Measurements from ENCODE around the gene FIGLA. TPM values are rescaled to one million over a fixed set of nuclear protein-coding genes. Genes with fewer than 3 reads are reported as not detected.
A peak's percentile ranks its signal among the peaks of the same experiment; 100 is the strongest.

Gene FIGLA
- total RNA-seq, 1 donor: not detected

DNA sequence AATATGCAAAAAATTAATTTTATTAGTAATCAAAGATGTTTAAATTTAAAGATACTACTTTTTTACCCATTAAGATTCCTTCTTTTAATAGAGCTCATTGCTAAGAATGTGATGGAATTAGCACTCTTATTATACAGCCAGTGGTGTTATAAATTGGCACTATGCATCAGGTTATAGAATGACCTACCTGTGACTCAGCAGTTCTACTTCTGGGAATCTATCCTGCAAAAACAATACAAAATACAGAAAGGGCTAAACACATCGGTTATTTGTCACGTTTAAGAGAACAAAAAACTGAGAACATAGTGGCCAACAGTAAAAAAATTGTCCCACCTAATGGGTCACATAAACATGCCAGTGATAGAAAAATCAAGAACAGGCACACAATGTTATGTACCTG, 13.0 kb downstream of the FIGLA start:
- no peak overlapping the region for H3K4me3 ChIP-seq (ENCODE audit: low read depth, low read length)
- TF ChIP-seq, protein P1, sequence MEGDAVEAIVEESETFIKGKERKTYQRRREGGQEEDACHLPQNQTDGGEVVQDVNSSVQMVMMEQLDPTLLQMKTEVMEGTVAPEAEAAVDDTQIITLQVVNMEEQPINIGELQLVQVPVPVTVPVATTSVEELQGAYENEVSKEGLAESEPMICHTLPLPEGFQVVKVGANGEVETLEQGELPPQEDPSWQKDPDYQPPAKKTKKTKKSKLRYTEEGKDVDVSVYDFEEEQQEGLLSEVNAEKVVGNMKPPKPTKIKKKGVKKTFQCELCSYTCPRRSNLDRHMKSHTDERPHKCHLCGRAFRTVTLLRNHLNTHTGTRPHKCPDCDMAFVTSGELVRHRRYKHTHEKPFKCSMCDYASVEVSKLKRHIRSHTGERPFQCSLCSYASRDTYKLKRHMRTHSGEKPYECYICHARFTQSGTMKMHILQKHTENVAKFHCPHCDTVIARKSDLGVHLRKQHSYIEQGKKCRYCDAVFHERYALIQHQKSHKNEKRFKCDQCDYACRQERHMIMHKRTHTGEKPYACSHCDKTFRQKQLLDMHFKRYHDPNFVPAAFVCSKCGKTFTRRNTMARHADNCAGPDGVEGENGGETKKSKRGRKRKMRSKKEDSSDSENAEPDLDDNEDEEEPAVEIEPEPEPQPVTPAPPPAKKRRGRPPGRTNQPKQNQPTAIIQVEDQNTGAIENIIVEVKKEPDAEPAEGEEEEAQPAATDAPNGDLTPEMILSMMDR (IDR thresholded peaks at IDR 0.05; ENCODE audit: insufficient read depth, low read length): no peak
- DNase-seq (ENCODE audit: low read depth): peak; percentile 36

DNA sequence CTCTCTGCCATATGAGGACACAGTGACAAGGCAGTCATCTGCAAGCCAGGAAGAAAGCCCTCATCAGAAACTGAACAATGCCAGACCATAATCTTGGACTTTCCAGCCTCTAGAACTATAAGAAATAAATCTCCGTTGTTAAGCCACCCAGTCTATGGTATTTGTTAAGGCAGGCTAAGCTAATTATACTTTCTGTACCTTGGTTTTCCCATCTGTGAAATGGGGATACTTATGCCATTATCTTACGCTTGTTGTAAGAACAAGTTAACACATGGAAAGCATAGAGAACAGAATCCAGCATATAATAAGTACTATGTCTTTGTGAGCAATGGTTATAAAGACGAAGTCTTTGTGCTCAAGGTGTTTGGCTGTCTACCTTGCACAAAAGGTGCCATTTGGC, 14.2 kb downstream of the FIGLA start:
- TF ChIP-seq, protein P1 (IDR thresholded peaks at IDR 0.05; ENCODE audit: insufficient read depth, low read length): no peak
- H3K4me3 ChIP-seq (ENCODE audit: low read depth, low read length): no peak overlapping the region
- DNase-seq (ENCODE audit: low read depth): no peak

DNA sequence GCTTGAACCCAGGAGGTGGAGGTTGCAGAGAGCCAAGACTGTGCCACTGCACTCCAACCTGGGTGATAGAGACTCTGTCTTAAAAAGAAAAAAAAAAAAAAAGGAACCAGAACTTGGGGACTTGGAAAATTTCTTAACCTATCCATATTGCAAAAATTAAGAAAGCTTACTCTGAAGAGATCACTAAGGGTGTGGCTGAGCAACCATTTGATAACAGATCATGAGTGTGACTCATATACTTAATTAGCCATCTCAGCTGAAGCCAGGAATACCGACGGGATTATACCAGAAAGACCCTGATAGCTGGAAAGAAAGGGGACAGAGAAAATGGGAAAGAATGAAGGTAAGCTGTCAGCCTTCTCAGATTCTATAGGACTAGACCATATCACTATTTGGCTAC, 15.3 kb downstream of the FIGLA start:
- no peak for DNase-seq (ENCODE audit: low read depth)
- no peak overlapping the region for H3K4me3 ChIP-seq (ENCODE audit: low read depth, low read length)
- TF ChIP-seq, protein P1 (IDR thresholded peaks at IDR 0.05; ENCODE audit: insufficient read depth, low read length): no peak

DNA sequence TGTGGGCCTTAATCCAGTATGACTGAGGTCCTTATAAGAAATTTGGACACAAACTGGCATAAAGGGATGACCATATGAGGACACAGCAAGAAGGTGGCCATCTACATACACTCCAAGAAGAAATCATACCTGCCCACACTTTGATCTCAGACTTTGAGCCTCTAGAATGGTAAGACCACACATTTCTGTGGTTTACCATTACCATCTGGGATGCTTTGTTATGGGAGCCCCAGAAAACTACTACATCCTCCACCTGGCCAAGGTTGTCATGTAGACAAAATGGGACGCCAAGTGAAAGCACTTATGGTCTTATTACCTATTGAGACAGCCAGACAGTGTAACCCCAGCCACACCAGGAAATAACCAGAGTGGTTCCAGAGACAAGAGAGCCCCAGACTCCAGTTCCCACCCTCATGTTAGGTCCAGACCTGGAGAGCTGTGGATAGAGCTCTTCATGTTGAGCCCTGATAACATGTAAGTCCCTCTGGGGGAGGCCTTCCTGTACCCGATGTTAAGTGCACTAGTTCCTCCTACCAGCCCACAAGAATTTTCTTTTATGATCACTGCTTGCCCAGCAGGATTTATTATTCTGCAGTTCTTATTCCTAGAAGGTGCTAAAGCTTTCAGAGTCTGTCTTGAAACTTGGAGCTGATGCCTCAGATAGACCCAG, 17.8 kb downstream of the FIGLA start:
- no peak for DNase-seq (ENCODE audit: low read depth)
- TF ChIP-seq, protein P1 (IDR thresholded peaks at IDR 0.05; ENCODE audit: insufficient read depth, low read length): no peak
- no peak overlapping the region for H3K4me3 ChIP-seq (ENCODE audit: low read depth, low read length)

DNA sequence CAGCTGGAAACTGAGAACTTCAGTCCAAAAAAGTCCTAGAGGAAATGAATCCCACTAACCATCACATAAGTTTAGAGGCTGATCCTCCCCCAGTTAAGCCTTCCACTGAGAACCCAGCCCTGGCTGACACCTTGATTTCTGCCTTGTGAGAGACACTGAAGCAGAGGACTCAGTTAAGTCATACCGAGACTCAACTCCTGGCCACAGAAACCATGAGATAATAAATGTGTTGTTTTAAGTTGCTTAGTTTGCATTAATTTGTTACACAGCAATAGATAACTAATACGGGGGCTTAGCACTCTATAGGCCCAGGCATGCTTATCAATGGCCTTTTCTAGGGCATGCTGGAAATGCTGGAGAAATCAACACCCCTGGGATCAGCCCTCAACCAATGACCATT, 19.0 kb downstream of the FIGLA start:
- TF ChIP-seq, protein P1 (IDR thresholded peaks at IDR 0.05; ENCODE audit: insufficient read depth, low read length): no peak
- no peak overlapping the region for H3K4me3 ChIP-seq (ENCODE audit: low read depth, low read length)
- no peak for DNase-seq (ENCODE audit: low read depth)

DNA sequence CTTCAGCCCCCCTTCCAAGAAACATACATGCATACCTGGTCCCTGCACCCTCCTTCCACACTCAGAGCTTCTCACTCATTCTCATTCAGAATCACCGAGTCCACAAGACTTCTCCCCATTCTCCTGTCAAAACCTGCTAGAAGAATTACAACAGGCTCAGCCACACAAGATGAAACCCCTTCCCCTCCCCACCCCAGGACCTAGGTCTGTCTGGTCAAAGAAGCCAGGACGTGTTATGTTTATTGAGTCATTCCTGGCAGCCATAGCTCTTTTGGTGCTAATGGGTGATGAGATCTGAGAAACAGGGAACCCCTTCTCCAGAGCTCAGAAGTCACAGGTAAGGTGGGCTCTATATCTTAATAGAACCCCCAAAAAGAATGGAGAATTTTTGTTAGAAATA, 21.0 kb downstream of the FIGLA start:
- TF ChIP-seq, protein P1 (IDR thresholded peaks at IDR 0.05; ENCODE audit: insufficient read depth, low read length): no peak
- H3K4me3 ChIP-seq (ENCODE audit: low read depth, low read length): no peak overlapping the region
- no peak for DNase-seq (ENCODE audit: low read depth)

DNA sequence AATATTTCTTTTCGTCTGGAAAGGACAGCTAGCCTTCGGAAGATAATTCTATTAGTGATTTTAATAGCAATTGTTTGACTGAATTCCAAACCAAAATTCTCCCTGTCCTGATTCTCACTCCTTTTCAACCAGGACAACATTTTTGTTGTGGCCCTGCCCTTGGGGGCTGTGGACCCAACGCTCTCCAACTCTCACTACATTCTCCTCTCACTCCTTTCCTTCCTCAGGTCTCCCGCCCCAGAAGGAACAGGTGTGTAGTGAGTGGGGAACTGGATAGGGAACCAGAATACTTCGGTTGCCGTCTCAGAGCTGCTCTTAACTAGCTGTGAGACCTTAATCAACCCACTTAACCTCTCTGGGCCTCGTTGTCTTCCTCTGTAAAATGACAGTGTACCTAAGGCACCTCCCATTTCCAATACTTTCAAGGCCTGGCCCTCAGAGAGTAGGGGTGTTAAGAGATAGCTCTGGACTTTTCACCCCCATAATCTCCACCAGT, 21.8 kb downstream of the FIGLA start:
- no peak for DNase-seq (ENCODE audit: low read depth)
- TF ChIP-seq, protein P1 (IDR thresholded peaks at IDR 0.05; ENCODE audit: insufficient read depth, low read length): no peak
- H3K4me3 ChIP-seq (ENCODE audit: low read depth, low read length): no peak overlapping the region
